NCI-H2107 treated with DMSO at 0.1 percent for 48 hours (cell line): Measurements from ENCODE around the gene SPRR2A.
"Not testable (repeated sequence)": the region's sequence is repeated elsewhere in the genome, so short reads cannot be mapped to it uniquely, and the experiment has no call there.

Experiments used
- DNase-seq: peaks from one replicate; lab custom pipeline; 2025; ENCODE audit not compliant: unreplicated experiment; lab: John Stamatoyannopoulos, UW

SPRR2A gene

GRCh38 chr1:153057375-153057774, at the start of gene SPRR2A:
SPRR2A (minus strand) TSS chr1:153057512; CDS start chr1:153056735, 777 bp downstream.
- DNase-seq: no peak

- DNase-seq: no peak
Measured at GRCh38 chr1:153100245-153100644, 42.9 kb upstream of the SPRR2A start.

- DNase-seq: no peak
Measured at GRCh38 chr1:153099461-153100045, 42.2 kb upstream of the SPRR2A start.

GRCh38 chr1:153095764-153096163, 38.5 kb upstream of the SPRR2A start:
- no peak for DNase-seq

GRCh38 chr1:153094426-153094825, 37.1 kb upstream of the SPRR2A start, which contains the start of gene SPRR2E:
SPRR2E (minus strand) TSS chr1:153094526; CDS start chr1:153093751, 775 bp downstream.
- no peak for DNase-seq

GRCh38 chr1:153087652-153088051, 30.3 kb upstream of the SPRR2A start:
- no peak for DNase-seq

GRCh38 chr1:153081736-153082135, 24.4 kb upstream of the SPRR2A start:
- DNase-seq: no peak

GRCh38 chr1:153072806-153073726, 15.8 kb upstream of the SPRR2A start:
- no peak for DNase-seq

GRCh38 chr1:153071511-153071910, 14.2 kb upstream of the SPRR2A start, which contains the start of gene SPRR2B:
SPRR2B (minus strand) TSS chr1:153071611; CDS start chr1:153070839, 772 bp downstream.
- DNase-seq: no peak

GRCh38 chr1:153070243-153070642, 12.9 kb upstream of the SPRR2A start:
- DNase-seq: no peak

GRCh38 chr1:153058826-153059784, 1.8 kb upstream of the SPRR2A start:
- no peak for DNase-seq

- DNase-seq: no peak
Measured at GRCh38 chr1:153058154-153058553, 842 bp upstream of the SPRR2A start.

GRCh38 chr1:153056111-153056510, 1.2 kb downstream of the SPRR2A start:
- DNase-seq: not testable (repeated sequence)

- DNase-seq: no peak
Measured at GRCh38 chr1:153049211-153049610, 8.1 kb downstream of the SPRR2A start.

GRCh38 chr1:153040950-153041631, 16.2 kb downstream of the SPRR2A start, which contains the start of gene SPRR2D:
SPRR2D (minus strand) TSS chr1:153041120; CDS start chr1:153040346, 774 bp downstream.
- no peak for DNase-seq

- no peak for DNase-seq
Measured at GRCh38 chr1:153035211-153035610, 22.1 kb downstream of the SPRR2A start.

- DNase-seq: no peak
Measured at GRCh38 chr1:153032677-153033308, 24.5 kb downstream of the SPRR2A start.

GRCh38 chr1:153032073-153032472, 25.2 kb downstream of the SPRR2A start:
- DNase-seq: no peak

- no peak for DNase-seq
Measured at GRCh38 chr1:153030895-153031294, 26.4 kb downstream of the SPRR2A start, which contains the start of gene SPRR1B. SPRR1B (plus strand) TSS chr1:153031203; CDS start chr1:153032346, 1,143 bp downstream.

GRCh38 chr1:153028766-153029165, 28.5 kb downstream of the SPRR2A start:
- no peak for DNase-seq
